Ureter (tissue), 1 donor: Measurements from ENCODE around the gene OR8D2. TPM values are rescaled to one million over a fixed set of nuclear protein-coding genes. Genes with fewer than 3 reads are reported as not detected.
"Not testable (repeated sequence)": the region's sequence is repeated elsewhere in the genome, so short reads cannot be mapped to it uniquely, and the experiment has no call there.

Source experiments
- DNase-seq: peaks from one replicate; pipeline ENCODE4 v3.0.0-alpha.2; 2020; ENCODE audit warnings: low spot score
- total RNA-seq: library from RNA; stranded (reverse); gene quantifications from one replicate; pipeline ENCODE4 v1.2.4, GENCODE V29; 2023
- donor health status: DM: yes; HTN: yes; CAD: no.

OR8D2 gene
- total RNA-seq, 1 donor from 2014 or later, result not detected

- no peak for DNase-seq
Measured at GRCh38 chr11:124285610-124286344, 34.2 kb downstream of the OR8D2 start.

GRCh38 chr11:124278261-124278660 is 41.7 kb downstream of the OR8D2 start:
- no peak for DNase-seq

GRCh38 chr11:124277804-124278203 is 42.2 kb downstream of the OR8D2 start:
- no peak for DNase-seq

- DNase-seq, result no peak
Measured at GRCh38 chr11:124277207-124277606, 42.8 kb downstream of the OR8D2 start.

GRCh38 chr11:124276081-124276480 is 43.9 kb downstream of the OR8D2 start:
- DNase-seq, result no peak

- no peak for DNase-seq
Measured at GRCh38 chr11:124274000-124274399, 46.0 kb downstream of the OR8D2 start.

GRCh38 chr11:124270886-124271285 is 49.1 kb downstream of the OR8D2 start:
- not testable (repeated sequence) for DNase-seq

Other genes starting within 250 kb of the OR8D2 start
- 46.3 TPM for gene VWA5A, start 204.7 kb downstream of the OR8D2 start, total RNA-seq
- not detected for gene OR10D3, start 136.9 kb downstream of the OR8D2 start, total RNA-seq
- gene OR8G1, start 79.1 kb downstream of the OR8D2 start, total RNA-seq, result not detected
- not detected for gene OR8G5, start 63.8 kb downstream of the OR8D2 start, total RNA-seq
- not detected for gene OR8D1, start 6.2 kb downstream of the OR8D2 start, total RNA-seq
- gene OR8B2, start 64.3 kb upstream of the OR8D2 start, total RNA-seq, result not detected
- gene OR8B3, start 78.8 kb upstream of the OR8D2 start, total RNA-seq, result not detected
- gene OR8B4, start 104.7 kb upstream of the OR8D2 start, total RNA-seq, result not detected
- not detected for gene OR8B8, start 125.5 kb upstream of the OR8D2 start, total RNA-seq
- not detected for gene OR8B12, start 223.5 kb upstream of the OR8D2 start, total RNA-seq
- not detected for gene OR8A1, start 249.8 kb upstream of the OR8D2 start, total RNA-seq